Measurements from ENCODE around the gene AFG3L2.

GRCh38 chr18:12422936-12423335 lies 45.9 kb upstream of the AFG3L2 start:
- TF ChIP-seq CTCF (IDR thresholded peaks at IDR 0.05; ENCODE audit: insufficient read depth, low read depth, low read length) (no peak), EZH2 (IDR thresholded peaks at IDR 0.05; ENCODE audit: insufficient read depth, low read length) (no peak)

Data from astrocyte (in vitro differentiated cells and primary cell).